Astrocyte of the cerebellum (primary cell): Measurements from ENCODE around the gene ANKLE2.

ENCODE experiments used
- DNase-seq: peaks from one replicate; pipeline ENCODE4 v3.0.0-alpha.2; 2011; ENCODE audit warnings: low read depth
- H3K4me3 ChIP-seq: 2 replicates; pipeline ENCODE4 v1.5.1; 2011; ENCODE audit warnings: mild to moderate bottlenecking, low read depth, low read length, moderate library complexity
- in situ Hi-C: cut with HindIII; loops from 2 replicates; pipeline ENCODE4 v1.10.0; 2017; ENCODE audit warnings: low sequenced_read_pairs
- TF ChIP-seq, protein P1 (sequence below): IDR thresholded peaks from 2 replicates; pipeline ENCODE4 v1.5.1; 2012; ENCODE audit warnings: low read length, low read depth, moderate library complexity, mild to moderate bottlenecking; ENCODE audit errors: missing control alignments

ANKLE2 gene

GRCh38 chr12:132723764-132724140 lies 37.9 kb downstream of the ANKLE2 start:
- TF ChIP-seq, protein P1, sequence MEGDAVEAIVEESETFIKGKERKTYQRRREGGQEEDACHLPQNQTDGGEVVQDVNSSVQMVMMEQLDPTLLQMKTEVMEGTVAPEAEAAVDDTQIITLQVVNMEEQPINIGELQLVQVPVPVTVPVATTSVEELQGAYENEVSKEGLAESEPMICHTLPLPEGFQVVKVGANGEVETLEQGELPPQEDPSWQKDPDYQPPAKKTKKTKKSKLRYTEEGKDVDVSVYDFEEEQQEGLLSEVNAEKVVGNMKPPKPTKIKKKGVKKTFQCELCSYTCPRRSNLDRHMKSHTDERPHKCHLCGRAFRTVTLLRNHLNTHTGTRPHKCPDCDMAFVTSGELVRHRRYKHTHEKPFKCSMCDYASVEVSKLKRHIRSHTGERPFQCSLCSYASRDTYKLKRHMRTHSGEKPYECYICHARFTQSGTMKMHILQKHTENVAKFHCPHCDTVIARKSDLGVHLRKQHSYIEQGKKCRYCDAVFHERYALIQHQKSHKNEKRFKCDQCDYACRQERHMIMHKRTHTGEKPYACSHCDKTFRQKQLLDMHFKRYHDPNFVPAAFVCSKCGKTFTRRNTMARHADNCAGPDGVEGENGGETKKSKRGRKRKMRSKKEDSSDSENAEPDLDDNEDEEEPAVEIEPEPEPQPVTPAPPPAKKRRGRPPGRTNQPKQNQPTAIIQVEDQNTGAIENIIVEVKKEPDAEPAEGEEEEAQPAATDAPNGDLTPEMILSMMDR = no peak
- in situ Hi-C loops = no loop called here
- no peak for DNase-seq
- no peak overlapping the region for H3K4me3 ChIP-seq

DNA sequence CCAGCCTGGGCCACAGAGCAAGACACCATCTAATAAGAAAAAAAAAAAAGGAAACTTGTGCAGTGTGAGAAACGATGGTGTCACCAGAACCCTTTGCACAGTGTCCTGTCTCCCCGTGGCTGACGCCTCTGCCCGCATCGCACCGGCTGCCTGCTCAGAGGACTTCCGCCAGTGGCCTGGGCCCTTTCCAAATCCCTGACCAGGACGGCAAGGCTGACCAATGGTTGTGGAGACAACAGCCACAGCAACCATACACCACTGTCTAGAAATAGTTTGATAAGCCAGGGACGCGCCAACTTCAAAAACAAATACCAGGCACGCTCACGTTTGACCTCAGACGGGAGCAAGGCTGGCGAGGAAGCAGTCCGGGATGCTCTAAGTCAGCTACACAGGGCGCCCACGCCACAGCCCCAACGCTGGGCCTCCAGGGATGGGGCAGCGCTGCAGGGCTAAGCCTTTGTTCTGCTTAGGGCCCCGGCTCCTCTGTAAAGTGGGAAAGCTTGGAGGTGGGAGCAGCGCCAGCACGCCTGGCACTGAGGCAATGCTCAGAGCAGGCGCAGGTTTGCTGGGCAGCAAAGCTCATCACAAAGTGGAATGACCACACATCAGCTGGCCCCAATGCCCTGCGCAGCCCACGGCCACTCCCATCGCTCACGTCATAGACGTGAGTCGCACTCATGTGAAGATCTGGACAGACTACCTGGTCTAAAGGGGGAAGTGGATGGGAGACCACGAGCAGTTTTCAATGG lies 38.4 kb downstream of the ANKLE2 start:
- in situ Hi-C loops = no loop called here
- TF ChIP-seq, protein P1 = no peak
- H3K4me3 ChIP-seq = no peak overlapping the region
- no peak for DNase-seq

DNA sequence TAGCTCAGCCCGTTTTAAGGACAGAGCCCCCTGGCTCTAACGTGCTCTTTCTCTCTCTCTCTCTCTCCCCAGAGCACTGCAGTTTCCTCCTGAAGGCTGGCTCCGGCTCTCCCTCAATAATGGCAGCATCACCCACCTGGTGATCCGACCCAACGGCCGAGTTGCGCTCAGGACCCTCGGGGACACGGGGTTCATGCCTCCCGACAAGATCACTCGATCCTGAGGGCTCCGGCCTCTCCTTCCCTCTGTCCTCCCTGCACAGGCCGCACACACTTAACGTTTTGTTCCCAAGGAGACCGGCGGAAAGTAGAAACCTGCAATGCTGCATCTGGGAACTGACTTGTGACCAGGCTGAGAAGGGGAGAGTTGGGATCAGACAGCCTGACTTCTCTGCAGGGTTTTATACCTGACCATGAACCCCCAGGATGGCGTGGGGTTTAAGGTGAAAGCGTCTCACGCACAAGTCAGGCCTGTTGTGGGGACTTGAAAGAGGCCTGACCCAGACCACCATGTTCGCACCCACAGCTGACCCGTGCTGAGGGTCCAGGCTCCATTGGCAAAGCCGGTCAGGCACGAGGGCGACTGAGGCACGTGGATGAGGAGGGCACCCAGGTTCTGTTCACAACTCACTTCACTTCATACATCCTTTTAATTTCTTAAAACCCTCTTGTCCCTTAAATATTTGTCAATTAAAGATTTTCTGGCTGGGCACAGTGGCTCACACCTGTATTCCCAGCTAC lies 40.9 kb downstream of the ANKLE2 start:
- in situ Hi-C loops = no loop called here
- H3K4me3 ChIP-seq = no peak overlapping the region
- DNase-seq = no peak
- TF ChIP-seq, protein P1 = no peak

DNA sequence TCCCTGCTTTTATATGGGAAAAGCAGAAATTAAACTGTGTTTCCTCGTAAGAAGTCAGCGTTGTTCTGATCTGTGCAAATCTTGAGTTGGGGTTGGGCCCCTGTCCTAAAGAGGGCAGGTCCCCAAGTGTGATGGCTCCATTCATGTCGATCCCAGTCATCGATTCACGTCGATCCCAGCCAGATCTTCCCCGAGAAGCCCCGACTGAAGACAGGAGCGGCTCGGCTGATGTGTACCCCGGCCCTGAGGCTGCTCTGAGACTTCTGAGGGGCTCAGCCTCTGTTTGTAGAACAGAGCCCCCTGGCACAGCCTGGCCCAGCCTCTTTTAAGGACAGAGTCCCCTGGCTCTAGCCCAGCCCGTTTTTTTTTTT lies 41.7 kb downstream of the ANKLE2 start:
- H3K4me3 ChIP-seq = no peak overlapping the region
- DNase-seq = no peak
- in situ Hi-C loops = no loop called here
- TF ChIP-seq, protein P1 = no peak

DNA sequence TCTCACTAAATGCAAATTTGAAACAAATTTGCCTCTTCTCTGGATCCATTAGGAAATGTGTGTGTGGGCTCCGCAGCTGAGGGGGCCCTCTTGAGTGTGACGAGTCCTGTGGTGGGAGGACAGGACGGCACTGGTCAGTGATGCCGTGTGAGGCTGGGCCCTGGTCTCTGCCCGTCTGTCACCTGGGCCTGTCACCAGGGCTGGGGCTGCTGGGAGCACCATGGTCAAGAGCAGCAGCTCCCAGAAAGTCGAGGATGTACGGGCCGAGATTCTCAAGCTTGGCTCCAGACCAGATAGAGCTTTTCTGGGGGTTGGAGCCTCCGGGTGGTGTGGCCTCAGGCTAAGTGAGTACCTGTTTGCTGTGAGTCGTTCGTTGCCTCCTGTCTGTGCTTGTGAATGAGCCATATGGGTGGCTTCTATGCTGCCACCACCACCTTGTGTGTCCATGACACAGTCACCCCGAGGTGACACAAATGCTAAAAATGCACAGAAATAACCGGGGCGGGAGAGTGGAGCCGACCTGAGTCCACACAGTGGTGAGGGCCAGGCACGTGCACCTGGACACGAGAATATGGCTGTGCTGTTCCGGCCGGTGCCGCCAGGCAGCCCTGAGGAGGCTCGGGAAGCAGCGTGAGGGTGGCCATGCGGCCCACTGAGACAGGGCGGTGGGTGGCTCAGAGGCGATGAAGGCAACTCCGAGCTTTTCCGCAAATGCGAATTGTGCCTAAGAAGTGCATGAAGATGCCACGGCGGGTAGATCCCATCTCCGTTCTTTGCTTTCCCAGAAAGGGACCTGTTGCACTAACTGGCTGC lies 42.3 kb downstream of the ANKLE2 start:
- TF ChIP-seq, protein P1 = no peak
- in situ Hi-C loops = no loop called here

DNA sequence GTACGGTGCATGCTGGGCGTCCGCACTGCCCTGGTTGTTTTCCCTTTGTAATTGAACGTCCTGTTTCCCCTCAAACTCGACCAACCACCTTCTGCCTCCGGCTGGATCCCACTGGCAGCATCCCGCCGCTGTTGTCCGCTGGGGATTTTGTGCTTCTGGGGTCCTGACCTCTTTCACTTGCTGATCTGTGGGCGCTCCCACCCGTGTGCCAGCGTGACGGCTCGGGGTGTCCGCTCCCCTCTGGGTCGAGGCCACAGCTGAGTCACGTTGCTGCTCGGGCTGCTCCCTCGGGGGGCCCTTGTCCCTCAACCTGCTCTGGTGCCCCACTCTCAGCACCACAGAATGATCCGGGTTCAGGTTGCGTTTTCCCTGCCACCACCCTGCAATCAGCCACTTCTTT lies 43.0 kb downstream of the ANKLE2 start:
- no peak for DNase-seq
- TF ChIP-seq, protein P1 = no peak
- in situ Hi-C loops = no loop called here
- H3K4me3 ChIP-seq = no peak overlapping the region

More for the DNA sequence above, 42.3 kb downstream of the ANKLE2 start:
- H3K4me3 ChIP-seq = no peak overlapping the region
- no peak for DNase-seq
